ENCODE results near the gene CDC42EP1.
"Not testable (repeated sequence)": the region's sequence is repeated elsewhere in the genome, so short reads cannot be mapped to it uniquely, and the experiment has no call there.

Gene CDC42EP1

GRCh38 chr22:37559901-37560607, at the start of gene CDC42EP1:
Gene CDC42EP1 (plus strand): TSS chr22:37560480. CDS start chr22:37566350, 5,870 bp downstream.
- peak in 49 of 56 donors; percentile 18 to 84 (median 58) for DNase-seq

- no peak for DNase-seq
These were observed 48.7 kb upstream of the CDC42EP1 start for GRCh38 chr22:37511395-37512104.

- DNase-seq = no peak
These were observed 45.7 kb upstream of the CDC42EP1 start for GRCh38 chr22:37514526-37515051.

DNA sequence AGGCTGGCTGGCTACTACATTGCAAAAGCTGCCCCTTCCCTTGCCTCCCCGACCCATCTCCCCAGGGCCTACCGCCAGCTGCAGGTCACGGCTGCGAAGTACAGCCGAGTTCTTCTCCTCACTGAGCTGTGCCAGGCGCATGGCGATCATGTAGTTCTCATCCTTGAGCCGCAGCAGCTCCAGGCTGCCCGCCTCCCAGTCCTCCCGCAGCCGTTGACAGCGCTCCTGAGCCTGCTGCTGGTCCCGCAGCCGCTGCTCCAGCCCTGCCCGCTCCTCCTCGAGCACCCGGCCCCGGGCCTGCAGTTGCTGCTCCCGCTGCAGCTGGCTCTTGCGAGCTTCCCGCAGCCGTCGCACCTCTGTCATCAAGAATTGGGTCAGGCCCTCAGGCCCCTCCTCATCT, 44.4 kb upstream of the CDC42EP1 start:
- no peak for DNase-seq

- no peak for DNase-seq
These were observed 43.8 kb upstream of the CDC42EP1 start for GRCh38 chr22:37516456-37516855.

- no peak for DNase-seq
These were observed 42.3 kb upstream of the CDC42EP1 start for GRCh38 chr22:37517826-37518450.

GRCh38 chr22:37518509-37519267, 41.6 kb upstream of the CDC42EP1 start:
- DNase-seq = no peak

- DNase-seq = peak in 1 of 56 donors; percentile 47
These were observed 40.7 kb upstream of the CDC42EP1 start, which contains the start of gene CARD10 for GRCh38 chr22:37519268-37520195. Gene CARD10 (minus strand): TSS chr22:37519415. CDS start chr22:37519200, 215 bp downstream.

DNA sequence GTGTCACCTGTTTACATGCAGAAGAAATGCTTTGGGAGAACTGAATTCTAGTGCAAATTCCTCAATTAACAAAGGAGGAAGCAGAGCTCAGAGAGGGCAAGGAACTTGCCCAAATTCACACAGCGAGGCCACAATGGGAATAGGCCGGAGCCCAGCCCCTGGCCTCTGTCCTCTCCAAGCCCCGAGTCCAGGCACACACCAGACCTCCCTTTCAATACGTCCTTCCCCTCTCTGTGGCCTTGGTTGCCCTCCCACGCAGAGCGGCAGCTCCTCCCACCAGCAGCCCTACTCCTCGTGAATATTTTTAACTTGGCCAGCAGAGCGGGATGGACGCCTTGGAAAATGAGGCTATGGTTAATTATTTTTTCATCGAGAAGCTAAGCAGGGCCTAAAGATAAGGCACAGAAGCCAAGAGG, 39.5 kb upstream of the CDC42EP1 start:
- DNase-seq = no peak

GRCh38 chr22:37521236-37521739, 39.0 kb upstream of the CDC42EP1 start:
- DNase-seq = no peak

GRCh38 chr22:37522482-37522881, 37.8 kb upstream of the CDC42EP1 start:
- no peak for DNase-seq

DNA sequence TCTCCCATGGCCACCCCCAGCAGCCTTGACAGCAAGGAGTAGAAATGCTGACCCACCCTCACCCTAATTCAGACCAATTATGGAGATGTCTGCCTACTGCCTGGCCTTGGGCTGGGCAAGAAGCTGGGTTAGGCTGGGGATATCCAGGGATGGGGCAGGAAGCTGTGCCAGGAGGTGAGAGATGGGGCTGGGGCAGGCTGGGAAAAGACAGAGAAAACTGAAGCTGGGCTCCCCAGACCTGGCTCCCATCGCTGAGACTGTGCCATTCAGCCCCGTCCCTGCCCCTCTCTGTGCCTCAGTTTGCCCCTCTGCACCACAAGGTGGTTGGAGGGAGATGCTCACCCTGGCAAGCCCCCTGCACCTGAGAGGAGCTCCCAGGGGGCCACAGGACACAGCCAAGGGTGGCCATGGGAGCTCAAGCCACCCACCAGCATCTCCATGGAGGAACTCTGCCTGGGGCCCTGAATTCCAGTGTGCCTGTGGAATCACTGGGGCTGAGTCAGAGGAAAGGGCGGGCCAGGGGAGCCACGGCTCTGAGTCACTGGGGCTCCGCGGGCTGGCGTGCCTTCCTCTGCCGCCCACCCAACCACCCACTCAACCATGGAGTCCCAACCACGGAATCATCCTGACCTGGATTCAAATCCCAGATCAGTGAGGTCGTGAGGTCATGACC, 35.1 kb upstream of the CDC42EP1 start:
- DNase-seq = peak in 15 of 56 donors; percentile 4 to 67 (median 14)

GRCh38 chr22:37525746-37526350, 34.4 kb upstream of the CDC42EP1 start:
- no peak for DNase-seq

DNA sequence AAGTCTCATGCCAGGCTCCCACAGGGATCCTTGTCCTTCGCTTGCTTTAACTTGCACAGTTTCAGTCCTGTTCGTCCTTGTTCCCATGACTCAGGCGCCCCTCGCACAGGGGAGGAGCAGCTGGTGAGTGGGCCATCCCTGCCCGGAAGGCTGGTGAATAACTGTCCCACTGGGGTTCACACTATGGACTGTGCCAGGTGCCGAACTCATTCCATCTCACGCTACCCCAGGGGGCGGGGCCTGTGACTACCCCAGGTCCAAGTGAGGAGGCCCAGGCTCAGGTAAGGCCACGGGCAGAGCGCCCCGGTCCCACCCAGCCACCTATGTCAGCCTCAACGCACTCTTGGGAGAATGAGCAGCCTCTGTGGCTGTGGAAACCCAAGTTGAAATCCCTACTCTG, 33.9 kb upstream of the CDC42EP1 start:
- no peak for DNase-seq

DNA sequence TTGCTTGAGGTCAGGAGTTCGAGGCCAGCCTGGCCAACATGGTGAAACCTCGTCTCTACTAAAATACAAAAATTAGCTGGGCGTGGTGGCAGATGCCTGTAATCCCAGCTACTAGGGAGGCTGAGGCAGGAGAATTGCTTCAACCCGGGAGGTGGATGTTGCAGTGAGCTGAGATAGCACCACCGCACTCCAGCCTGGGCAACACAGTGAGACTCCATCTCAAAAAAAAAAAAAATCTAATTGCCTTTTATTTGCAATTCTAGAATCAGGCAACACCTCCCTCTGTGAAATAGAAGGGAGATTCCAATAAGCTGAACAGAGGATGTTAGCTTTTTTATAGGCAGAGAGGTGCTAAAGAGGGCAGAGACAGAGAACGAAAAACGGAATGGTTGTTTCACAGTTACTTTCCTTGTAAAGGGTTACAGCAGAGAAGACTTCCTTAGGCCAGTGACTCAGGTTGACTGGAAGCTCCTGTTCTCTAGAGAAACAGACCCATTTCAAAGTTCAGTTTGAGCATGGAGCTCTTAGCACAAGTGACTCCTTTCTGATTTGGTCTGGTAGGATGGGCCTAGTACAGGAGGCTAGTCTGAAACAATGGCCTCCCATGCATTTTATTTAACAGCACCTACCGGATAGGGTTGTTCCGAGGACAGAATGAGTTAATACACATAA, 33.1 kb upstream of the CDC42EP1 start:
- not testable (repeated sequence) for DNase-seq

- not testable (repeated sequence) for DNase-seq
These were observed 32.3 kb upstream of the CDC42EP1 start for GRCh38 chr22:37527952-37528351.

DNA sequence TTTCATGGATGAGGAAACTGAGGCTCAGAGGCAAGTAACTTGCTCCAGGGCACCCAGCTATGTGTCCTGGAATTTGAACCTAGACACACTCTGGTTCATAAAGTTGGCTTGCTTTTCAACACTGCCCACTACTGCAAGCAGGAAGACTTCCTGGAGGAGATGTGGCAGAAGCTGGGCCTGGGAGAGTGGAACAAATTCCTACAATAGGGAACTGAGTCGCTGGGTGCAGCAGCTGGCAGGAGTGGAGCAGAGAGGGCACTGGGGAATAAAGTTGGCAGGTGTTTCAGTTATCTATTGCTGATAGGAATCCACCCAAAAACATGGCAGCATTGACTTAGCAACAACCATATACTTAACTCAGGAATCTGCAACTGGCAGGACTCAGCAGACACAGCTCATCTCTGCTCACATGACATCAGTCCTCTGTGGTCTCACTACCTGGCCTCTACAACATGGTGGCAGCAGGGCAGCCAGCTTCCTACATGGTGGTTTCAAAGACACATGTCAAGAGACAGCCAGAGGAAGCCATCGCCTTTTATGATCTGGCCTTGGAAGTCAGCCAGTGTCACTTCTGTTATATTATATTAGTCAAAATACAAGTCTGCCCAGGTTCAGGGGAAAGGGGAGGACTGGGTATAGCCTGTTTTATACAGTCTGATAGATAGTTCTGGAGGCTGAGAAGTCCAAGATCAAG, 30.5 kb upstream of the CDC42EP1 start:
- no peak for DNase-seq

- no peak for DNase-seq
These were observed 26.3 kb upstream of the CDC42EP1 start for GRCh38 chr22:37533995-37534394.

Data from nucleus accumbens (tissue), 56 donors.